Measurements from ENCODE around the gene SPATS2.
A peak's percentile ranks its signal among the peaks of the same experiment; 100 is the strongest.
"Not testable (repeated sequence)": the region's sequence is repeated elsewhere in the genome, so short reads cannot be mapped to it uniquely, and the experiment has no call there.

SPATS2 gene

DNA sequence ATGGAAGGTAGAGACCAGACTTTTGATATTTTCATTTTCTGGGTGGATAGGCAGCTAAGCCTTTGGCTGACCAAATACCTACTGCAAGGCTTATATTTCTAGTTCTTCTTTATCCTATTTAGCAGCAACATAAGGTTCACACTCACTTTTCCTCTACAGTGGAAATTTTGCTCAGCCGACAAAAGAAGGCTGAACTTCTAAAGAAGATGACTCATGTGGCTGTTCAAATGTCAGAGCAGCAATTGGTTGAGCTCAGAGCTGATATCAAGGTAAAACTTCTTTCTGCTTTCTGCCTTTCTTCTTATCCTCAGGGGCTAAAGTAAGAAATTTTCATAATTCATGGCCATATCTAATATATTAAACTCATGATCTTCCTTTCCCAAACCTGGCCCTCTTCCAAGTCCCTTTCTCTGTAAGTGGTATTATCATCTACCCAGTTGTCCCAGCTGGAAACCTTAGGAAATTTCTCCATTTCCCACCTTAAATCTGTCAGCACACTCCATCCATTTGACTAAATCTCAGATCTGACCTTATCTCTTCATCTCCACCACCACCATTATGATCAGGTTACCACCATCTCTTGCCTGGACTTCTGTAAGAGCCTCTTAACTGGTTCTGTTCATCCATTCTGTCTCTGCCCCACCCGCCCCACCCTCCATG is 151.8 kb downstream of the SPATS2 start:
- no peak for DNase-seq (ENCODE audit: low spot score)

DNA sequence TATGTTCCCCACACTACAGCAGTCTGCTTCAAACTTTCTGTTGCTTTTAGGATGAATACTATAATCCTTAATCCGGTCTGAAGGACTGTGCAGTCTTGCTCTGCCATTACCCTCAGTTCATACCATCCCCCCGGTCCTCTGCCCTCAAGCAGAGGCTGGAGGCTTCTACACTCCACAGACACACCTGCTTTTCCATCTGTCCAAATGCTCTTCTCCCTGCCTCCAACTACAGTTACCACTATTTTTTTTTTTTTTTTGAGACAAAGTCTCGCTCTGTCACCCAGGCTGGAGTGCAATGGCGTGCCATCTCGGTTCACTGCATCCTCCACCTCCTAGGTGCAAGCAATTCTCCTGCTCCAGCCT is 152.3 kb downstream of the SPATS2 start:
- DNase-seq (ENCODE audit: low spot score) = no peak

DNA sequence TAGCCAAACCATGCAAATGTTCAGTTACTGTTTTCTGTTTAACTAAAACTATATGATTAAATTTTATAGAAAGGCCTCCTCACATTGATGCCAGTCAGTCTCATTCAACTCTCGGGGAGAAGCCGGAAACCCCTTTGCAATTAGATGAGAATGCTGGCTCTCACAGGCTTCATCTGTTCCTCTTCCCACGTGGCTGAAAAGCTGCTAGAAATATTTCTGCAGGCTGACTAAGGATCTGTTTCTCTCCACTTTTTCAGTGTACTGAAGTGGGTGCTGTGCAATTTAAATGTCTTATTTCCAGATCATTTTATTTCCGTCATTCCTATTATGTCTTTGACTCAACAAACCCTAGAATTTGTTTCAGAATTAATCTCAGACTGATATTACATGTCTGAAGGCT is 154.1 kb downstream of the SPATS2 start:
- DNase-seq (ENCODE audit: low spot score) = no peak

DNA sequence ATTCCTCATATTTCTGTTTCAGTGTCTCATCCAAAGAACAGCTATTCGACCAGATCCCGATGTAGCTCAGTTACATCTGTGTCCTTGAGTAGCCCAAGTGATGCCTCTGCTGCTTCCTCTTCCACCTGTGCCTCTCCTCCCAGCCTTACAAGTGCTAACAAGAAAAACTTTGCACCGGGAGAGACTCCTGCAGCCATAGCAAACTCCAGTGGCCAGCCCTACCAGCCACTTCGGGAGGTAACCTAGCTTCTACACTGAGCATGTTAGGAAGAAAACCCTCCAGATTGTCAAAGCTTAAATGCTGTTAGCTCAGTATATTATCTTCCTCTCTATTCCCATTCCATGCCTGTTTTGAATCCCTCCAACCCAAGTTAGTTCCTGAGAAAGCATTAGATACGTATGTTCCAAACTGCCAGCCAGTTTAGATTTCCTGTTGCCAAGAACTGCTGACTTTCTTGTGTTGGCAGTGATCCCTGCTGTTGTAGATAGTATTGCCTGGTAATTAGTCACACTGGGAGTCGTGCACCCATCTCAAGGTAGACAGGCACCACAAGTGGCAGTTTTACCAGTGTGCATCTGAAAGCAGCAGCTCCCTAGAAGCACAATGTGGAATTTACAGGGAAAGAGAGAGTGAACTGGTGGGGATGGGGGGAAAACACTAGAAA is 157.5 kb downstream of the SPATS2 start:
- no peak for DNase-seq (ENCODE audit: low spot score)

DNA sequence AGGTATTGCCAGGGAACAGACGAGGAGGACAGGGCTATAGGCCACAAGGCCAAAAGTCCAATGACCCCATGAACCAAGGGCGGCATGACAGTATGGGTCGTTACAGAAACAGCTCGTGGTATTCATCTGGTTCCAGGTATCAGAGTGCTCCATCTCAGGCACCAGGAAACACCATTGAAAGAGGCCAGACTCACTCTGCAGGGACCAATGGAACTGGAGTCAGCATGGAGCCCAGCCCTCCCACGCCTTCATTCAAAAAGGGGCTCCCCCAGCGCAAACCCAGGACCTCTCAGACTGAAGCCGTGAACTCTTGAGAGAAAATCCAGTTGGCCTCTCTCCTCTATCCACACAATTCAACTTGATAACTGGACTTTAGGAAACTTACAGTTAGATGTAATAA is 158.7 kb downstream of the SPATS2 start:
- no peak for DNase-seq (ENCODE audit: low spot score)

DNA sequence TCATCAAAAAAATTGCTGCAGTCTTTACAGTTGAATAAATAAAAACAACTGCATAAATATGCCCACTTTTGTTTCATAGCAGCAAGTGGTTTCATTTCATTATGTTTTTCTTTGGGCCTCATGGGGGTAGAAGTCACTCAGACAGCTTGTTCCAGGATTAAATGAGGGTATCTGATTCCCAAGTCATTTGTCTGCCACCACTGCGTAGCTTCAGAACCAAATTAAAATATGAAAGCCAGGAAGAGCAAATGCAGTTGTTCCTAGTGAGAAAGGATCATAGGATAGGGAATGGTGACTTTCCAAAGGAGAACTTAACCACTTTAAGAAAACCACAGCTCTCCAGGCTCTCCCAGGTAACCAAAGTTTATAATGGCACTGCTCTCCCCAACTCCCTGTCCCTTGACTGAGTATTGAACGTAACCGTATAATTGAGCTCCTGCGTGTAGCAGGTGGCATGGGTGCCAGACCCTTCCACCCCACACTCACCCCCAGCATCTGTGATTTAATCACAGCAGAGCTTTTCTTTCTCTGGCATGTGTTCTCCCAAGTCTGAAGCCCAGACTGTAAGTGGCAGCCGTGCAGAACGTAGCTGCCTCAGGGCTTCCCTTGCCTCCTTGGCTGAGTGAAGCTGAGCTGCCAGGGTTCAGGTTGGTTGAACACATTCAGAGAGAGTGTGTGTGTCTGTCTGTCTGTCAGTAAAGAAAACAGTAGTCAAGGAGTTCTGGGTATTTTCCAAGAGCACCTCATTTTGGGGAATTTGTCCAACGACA is 160.3 kb downstream of the SPATS2 start:
- DNase-seq (ENCODE audit: low spot score) = no peak

DNA sequence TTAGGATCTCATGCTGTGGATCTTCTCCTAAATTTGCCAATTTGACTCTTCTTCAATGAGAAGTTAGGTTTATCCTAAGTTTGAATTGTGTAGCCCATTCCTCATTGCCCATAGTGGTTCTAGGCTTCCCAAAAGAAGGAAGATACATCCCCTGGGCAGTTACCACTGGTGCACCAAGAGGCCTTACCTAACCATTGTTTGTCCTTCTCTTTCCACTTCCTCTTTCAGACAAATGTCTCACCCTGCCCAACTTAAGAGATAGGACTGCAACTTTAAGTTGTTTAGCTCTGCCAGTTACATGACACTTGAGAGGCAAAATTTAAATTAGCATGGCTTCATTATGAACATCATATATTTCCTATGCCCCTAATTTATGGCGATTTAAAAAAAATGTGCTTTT is 162.2 kb downstream of the SPATS2 start:
- no peak for DNase-seq (ENCODE audit: low spot score)

DNA sequence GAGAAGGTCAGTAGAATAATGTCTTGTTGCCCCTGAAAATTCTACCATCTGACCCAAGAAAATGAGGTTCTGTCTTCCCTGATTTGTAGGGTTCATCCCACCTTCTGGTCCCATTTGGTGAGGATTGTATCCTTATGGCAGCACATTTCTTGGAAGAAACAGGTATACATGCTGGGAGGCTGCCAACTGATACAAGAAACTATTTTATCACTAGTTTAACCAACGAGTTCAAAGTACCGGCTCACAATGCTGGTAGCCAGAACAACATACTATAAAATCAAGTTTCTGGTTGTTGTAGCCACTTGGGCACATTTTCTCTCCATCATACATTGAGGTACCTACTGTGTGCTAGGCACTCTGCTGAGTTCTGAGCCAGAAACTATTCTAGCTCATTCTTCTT is 164.5 kb downstream of the SPATS2 start:
- no peak for DNase-seq (ENCODE audit: low spot score)

DNA sequence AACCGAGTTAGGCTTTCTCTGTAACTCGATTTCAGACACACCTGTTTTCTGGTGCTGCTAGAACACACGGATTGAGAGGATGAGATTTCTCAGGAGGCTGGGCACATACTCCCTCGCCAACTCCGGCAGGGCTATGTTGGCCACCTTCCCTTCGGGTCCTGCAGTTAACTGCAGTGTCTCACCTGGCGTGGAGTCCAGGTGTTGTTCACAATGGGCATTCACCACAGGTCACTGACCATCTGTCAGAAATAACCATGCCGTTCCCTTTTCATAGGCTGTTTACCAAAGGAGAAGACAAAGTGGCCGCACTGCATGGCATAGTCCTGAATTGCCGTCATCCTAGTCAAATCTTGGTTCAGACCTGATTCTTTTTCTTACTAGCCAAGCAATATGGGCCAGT is 166.1 kb downstream of the SPATS2 start:
- no peak for DNase-seq (ENCODE audit: low spot score)

DNA sequence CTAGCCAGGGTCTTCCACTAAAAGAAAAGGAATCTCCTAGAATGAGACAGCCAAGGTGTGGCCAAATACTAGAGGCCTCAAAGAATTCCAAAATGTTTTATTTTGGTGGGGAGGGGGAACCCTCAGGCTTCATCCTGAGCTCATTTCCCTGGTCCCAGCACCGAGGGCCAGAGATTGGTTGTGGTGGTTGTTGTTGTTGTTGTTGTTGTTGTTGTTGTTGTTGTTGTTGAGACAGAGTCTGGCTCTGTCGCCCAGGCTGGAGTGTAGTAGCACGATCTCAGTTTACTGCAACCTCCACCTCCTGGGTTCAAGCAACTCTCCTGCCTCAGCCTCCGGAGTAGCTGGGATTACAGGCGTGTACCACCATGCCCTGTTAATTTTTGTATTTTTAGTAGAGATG is 166.9 kb downstream of the SPATS2 start:
- not testable (repeated sequence) for DNase-seq (ENCODE audit: low spot score)

DNA sequence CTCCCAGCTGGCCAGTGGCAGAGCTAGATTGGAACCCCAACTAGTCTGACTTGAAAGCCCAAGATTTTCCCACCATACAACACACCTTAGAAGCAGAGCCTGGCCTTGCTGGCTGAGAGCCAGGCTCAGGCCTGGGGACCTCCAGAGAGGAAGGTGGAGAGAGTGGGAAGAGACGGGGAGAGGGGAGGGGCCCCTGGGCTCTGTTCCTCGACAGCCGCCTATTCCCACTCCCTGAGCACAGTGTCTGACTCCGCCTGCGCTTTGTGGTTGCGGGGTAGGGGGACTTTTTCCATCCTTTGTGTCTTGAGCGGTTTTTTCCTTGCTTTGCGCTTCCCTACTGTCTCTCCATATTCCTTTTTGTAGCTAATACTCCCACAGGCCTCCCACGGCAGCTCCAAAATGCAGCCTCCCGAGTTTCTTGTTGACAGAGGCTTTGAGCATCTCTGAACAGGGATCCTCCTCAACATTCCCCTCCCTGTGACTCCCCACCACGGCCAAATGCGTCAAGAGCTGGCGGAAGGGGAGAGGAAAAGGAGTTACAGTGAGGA is 167.5 kb downstream of the SPATS2 start:
- DNase-seq (ENCODE audit: low spot score) = no peak

DNA sequence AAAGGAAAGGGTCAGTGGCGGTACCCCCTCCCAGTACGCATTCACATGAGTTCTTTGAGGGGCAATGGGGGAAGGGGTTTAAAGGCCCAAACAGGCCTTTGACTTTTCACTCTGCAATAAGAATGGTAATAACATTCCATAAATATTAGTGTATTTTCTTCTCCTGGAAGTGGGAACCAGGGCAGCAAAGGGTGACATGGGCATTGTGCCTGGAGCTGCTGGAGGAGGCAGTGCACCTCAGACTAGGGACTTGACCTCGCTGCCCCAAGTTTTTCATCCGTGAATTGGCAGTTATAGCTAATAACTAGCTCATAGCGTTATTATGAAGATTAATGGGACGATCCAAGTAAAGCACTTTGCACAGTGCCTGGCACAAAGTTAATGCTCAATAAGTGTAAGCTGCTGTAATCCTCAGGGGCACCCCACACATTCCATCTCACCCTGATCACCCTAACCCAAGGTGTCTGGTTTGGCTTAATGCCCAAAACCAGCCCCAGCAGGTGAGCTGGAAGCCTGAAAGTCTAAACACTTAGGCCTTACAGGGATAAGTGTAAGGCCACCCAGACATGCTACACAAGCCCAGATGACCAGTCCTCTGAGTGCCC is 168.8 kb downstream of the SPATS2 start:
- DNase-seq (ENCODE audit: low spot score) = no peak

DNA sequence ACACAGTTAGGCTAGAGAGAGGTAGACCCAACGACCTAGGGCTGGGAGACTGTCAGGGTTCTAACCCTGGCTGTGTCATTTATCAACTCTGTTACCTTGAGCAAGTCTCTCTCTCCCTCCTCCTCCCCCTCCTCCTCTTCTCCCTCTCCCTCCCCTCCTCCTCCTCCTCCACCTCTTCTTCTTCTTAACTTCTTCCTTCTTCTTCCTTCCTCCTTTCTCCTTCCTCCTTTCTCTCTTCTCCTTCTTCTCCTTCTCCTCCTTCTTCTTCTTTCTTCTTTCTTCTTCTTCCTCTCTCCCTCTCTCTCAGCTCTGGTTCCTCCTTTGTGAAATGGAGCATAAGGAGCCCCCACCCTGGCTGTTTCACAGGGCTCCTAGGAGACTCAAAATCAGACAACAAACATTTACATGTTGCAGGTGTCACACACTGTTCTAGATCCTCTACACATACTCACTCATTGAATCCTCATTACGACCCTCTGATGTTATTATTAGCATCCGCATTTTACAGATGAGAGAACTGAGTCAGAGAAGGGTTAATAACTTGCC is 169.3 kb downstream of the SPATS2 start:
- peak; percentile 68 for DNase-seq (ENCODE audit: low spot score)

DNA sequence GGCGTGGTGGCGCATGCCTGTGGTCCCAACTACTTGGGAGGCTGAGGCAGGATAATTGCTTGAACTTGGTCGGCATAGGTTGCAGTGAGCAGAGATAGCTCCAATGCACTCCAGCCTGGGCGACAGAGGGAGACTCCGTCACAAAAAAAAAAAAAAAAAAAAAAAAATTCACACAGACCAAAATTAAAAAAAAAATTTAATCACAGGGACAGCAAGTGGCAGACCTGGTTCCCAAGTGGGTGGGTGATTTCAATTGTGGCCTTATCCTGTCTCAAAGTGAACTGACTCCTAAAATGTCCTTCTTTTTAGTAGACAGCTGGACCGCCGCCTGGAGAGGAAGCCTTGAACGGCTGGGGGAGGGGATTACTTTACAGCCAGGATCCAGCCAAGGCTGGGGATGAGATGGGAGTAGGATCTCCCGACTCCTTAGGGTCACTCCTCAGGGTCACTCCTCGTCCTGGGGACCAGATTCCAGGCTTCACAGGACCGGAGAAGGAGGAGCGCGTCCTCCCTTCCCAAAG is 170.0 kb downstream of the SPATS2 start:
- DNase-seq (ENCODE audit: low spot score) = no peak

DNA sequence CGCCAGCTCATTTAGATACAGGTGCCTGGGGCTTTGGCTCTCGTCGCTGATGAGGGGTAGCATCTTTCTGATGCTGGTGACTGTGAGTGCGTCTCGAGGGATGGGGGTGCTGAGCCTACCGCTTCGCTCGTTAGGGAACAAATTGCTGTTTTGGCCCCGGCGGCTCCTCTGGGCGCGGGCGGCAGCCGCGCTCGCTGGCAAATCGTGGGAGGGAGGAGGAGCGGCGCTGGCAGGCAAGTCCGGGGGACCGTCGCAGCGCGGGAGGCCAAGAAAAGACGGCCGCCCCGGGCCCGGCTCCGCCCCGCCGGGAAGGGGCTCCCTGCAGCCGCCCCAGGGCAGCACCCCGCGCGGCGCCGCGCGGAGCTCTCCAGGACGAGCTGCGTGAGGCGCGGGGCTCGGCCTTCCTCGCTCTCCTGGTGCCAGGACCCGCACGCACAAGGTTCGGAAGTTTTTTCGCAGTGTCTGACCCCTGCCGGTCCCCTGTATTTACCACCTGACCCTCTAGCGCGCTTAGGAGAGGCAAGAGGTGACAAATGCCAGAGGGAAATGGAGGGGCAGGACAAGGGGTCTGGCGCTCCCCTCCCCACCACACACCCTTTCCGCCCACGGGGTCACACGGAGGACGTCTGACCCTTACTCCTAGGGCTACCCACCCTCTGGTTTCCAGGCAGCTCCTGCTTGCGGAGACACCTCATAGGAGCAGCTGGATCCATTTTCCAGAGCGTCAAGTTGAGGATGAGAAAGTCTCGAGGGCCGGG is 170.7 kb downstream of the SPATS2 start:
- DNase-seq (ENCODE audit: low spot score) = no peak

DNA sequence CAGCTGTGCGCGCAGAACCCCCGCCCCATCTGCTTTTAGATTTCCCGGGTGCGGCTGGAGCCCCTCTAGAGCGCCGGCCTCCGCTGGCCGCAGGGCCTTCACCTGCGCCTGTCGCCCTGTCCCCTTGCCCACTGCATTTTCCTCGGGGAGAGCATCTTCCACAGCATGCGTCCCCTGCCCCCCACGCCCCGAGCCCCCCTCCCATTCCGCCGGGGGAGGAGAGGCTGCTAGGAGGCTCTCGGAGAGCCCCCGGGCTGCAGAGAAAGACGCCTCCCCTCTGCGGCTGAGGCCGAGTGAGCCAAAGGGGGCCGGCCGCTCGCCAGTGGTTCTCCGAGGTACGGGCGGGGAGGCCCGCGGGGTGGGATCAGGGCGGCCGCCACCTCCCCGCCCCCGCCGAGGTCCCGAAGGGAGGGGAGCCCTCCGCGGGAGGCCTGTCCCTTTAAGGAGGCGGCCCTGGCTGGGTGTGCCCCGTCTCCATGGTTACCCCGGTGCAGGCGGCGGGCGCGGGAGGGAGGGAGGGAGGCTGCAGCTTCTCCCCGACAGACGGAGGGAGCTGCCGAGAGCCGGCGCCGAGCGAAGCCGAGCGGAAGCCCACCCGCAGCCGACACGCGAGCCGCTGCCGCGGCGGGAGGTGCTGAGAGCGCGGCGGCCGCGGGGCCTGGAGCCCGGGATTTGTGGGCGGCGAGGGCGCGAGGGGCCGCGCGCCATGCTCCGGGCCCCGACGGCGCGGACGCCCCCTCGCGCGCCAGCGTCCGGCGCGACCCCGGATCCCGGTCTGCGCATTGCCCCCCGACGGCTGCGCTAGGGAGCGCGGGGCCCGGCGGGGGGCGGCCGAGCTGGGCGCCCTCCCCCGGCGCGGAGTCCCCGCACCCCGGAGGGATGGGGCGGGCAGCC is 171.5 kb downstream of the SPATS2 start, which contains the start of gene KCNH3:
Gene KCNH3 (plus strand): TSS at position 521 of the 894 bp plus-strand sequence. CDS start 387 bp downstream, outside the sequence.
- peak; percentile 75 for DNase-seq (ENCODE audit: low spot score)

DNA sequence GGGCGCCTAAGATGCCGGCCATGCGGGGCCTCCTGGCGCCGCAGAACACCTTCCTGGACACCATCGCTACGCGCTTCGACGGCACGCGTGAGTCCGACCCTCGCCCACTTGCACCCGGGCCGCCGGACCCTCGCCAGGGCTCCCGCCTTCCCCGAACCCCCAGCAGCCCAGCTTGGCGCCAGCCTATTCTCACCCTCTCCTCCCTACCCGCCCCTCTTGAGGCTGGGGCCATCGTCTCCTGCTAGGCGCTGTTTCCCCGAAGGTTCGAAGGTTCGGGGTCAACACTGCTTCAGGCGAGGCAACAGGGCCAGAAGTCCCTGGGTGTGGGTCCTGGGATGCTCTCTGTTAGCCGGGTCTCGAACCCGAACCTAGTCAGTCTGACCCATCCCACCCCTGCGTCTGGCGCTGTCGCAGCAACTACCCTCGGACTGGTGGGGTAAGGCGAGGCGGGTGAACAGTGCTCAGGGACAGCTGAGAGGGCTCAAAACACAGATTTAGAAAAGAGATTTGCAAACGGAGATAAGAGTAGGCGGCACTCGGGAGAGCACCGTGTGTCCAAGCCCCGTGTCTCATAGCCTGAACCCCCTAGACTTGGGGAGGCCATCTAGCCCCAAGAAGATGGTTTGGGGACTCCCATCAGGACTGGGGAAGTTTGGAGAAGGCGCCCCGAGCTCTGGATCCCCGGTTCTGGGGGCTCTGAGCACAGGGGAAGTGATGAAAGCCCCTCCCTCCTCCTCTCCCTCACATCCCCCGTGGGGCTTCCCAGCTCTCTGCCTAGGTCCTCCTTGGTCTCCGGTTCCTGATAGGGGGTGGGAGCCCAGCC is 172.4 kb downstream of the SPATS2 start:
- no peak for DNase-seq (ENCODE audit: low spot score)

DNA sequence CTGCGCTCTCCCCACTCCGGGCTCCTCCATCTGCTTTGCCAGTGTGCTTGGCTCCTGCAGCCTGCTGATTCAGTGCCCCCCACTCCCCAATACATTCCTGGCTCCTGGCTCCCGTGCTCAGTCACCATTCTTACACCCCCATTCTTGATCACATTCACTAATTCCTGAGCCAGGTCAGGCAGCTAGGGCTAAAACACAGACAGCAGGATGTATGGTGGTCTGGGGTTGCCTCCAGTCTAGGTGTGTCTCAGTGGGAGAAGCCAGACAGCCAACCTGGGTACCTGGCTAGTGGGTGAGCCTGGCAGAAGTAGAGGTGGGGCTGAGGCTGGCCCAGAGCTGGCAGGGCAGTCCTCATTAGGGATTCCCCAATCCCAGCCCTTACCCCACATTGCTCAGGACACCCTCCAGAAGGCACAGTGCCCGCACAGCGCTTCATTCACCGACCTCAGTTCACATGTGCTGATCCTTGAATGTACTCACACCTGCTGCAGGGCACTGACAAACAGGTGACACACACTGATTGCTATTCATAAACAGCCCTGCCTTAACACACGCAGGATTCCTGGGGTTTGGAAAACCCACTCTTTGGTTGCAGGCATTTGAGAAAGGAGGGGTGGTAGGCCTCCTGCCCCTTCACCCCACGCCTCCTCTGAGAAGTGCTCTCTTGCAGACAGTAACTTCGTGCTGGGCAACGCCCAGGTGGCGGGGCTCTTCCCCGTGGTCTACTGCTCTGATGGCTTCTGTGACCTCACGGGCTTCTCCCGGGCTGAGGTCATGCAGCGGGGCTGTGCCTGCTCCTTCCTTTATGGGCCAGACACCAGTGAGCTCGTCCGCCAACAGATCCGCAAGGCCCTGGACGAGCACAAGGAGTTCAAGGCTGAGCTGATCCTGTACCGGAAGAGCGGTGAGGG is 173.2 kb downstream of the SPATS2 start:
- DNase-seq (ENCODE audit: low spot score) = no peak
